GM19025 (cell line): ENCODE measurements around the gene DLG4.

Source experiments
- ATAC-seq: cut with Tn5 transposase; IDR thresholded peaks from one replicate; pipeline ENCODE4 v1.9.1; 2021; ENCODE audit warnings: mild to moderate bottlenecking, low read depth, moderate library complexity; ENCODE audit not compliant: unreplicated experiment

The DLG4 gene

GRCh38 chr17:7216242-7217112, 3.2 kb downstream of the DLG4 start:
- no peak for ATAC-seq

- no peak for ATAC-seq
Measured at GRCh38 chr17:7215652-7216180, 3.9 kb downstream of the DLG4 start.

- ATAC-seq, result no peak
Measured at GRCh38 chr17:7215136-7215638, 4.4 kb downstream of the DLG4 start.

GRCh38 chr17:7214300-7215135, 5.1 kb downstream of the DLG4 start:
- ATAC-seq, result peak; percentile 63

GRCh38 chr17:7213895-7214299, 5.7 kb downstream of the DLG4 start:
- ATAC-seq, result no peak

- no peak for ATAC-seq
Measured at GRCh38 chr17:7211491-7212273, 8.0 kb downstream of the DLG4 start.

- no peak for ATAC-seq
Measured at GRCh38 chr17:7208754-7209460, 10.7 kb downstream of the DLG4 start.

GRCh38 chr17:7208027-7208571, 11.5 kb downstream of the DLG4 start:
- ATAC-seq, result no peak

- no peak for ATAC-seq
Measured at GRCh38 chr17:7207120-7208001, 12.3 kb downstream of the DLG4 start.

- no peak for ATAC-seq
Measured at GRCh38 chr17:7205561-7205960, 14.1 kb downstream of the DLG4 start.

- ATAC-seq, result peak; percentile 86
Measured at GRCh38 chr17:7204828-7205461, 14.7 kb downstream of the DLG4 start.

GRCh38 chr17:7204336-7204735, 15.3 kb downstream of the DLG4 start:
- no peak for ATAC-seq

- ATAC-seq, result no peak
Measured at GRCh38 chr17:7203391-7203790, 16.2 kb downstream of the DLG4 start.

GRCh38 chr17:7196651-7197401, 22.8 kb downstream of the DLG4 start:
- no peak for ATAC-seq

GRCh38 chr17:7195971-7196370, 23.7 kb downstream of the DLG4 start:
- ATAC-seq, result no peak

- ATAC-seq, result no peak
Measured at GRCh38 chr17:7192271-7192937, 27.2 kb downstream of the DLG4 start.
